ENCODE measurements around the gene FBXL17.

- no peak for TF ChIP-seq FOXP2 (optimal IDR thresholded peaks at IDR 0.05; ENCODE audit: borderline replicate concordance, extremely low read depth, extremely low read length, insufficient read depth)
- no peak for TF ChIP-seq TAF1 (IDR thresholded peaks at IDR 0.05; ENCODE audit: borderline replicate concordance, insufficient read depth, low read length)
These were observed 122.6 kb downstream of the FBXL17 start for GRCh38 chr5:108259306-108259705.
